ENCODE measurements around the gene LEP.

The LEP gene

GRCh38 chr7:128251337-128251736, 10.3 kb downstream of the LEP start:
- no peak for DNase-seq

GRCh38 chr7:128253701-128254100, 12.6 kb downstream of the LEP start:
- no peak for DNase-seq

GRCh38 chr7:128254470-128254869, 13.4 kb downstream of the LEP start:
- no peak for DNase-seq

GRCh38 chr7:128255271-128255670, 14.2 kb downstream of the LEP start:
- no peak for DNase-seq

- DNase-seq, result no peak
These were observed 16.4 kb downstream of the LEP start for GRCh38 chr7:128257458-128257857.

- peak; percentile 66 for DNase-seq
These were observed 18.3 kb downstream of the LEP start for GRCh38 chr7:128259131-128260061.

- DNase-seq, result no peak
These were observed 19.2 kb downstream of the LEP start for GRCh38 chr7:128260069-128260795.

- no peak for DNase-seq
These were observed 21.4 kb downstream of the LEP start for GRCh38 chr7:128262273-128263028.

- DNase-seq, result no peak
These were observed 22.3 kb downstream of the LEP start for GRCh38 chr7:128263420-128263819.

- no peak for DNase-seq
These were observed 23.4 kb downstream of the LEP start for GRCh38 chr7:128264477-128264876.

GRCh38 chr7:128265156-128265905, 24.3 kb downstream of the LEP start:
- DNase-seq, result no peak

- DNase-seq, result no peak
These were observed 24.8 kb downstream of the LEP start for GRCh38 chr7:128265906-128266300.

- DNase-seq, result no peak
These were observed 25.4 kb downstream of the LEP start for GRCh38 chr7:128266529-128266882.

- DNase-seq, result peak; percentile 51
These were observed 26.0 kb downstream of the LEP start for GRCh38 chr7:128266883-128267594.

GRCh38 chr7:128267595-128267924, 26.5 kb downstream of the LEP start:
- no peak for DNase-seq

GRCh38 chr7:128268233-128268632, 27.2 kb downstream of the LEP start:
- DNase-seq, result no peak

GRCh38 chr7:128270826-128271272, 29.8 kb downstream of the LEP start:
- DNase-seq, result no peak

GRCh38 chr7:128271471-128271941, 30.4 kb downstream of the LEP start:
- no peak for DNase-seq

- no peak for DNase-seq
These were observed 30.9 kb downstream of the LEP start for GRCh38 chr7:128271942-128272481.

GRCh38 chr7:128274246-128274883, 33.3 kb downstream of the LEP start:
- no peak for DNase-seq
